Skin epidermis (tissue), 12 donors: ENCODE measurements around the gene HNRNPL.
"Not testable (repeated sequence)": the region's sequence is repeated elsewhere in the genome, so short reads cannot be mapped to it uniquely, and the experiment has no call there.

Experiments
- H3K27ac ChIP-seq, 21 experiments: fragments of 200-600 bp; sonication (generic) in 11 of 21; one replicate each; pipeline ENCODE4 v1.5.0; 2020; ENCODE audit warnings: mild to moderate bottlenecking in 3 of 21, inconsistent platforms in 2 of 21, moderate library complexity in 2 of 21
- H3K4me3 ChIP-seq, 7 experiments: fragments of 200-600 bp; sonication (generic) in 2 of 7; one replicate each; pipeline ENCODE4 v1.5.0; 2020; ENCODE audit warnings: inconsistent platforms in 2 of 7, mild to moderate bottlenecking in 2 of 7, moderate library complexity in 1 of 7

The HNRNPL gene

DNA sequence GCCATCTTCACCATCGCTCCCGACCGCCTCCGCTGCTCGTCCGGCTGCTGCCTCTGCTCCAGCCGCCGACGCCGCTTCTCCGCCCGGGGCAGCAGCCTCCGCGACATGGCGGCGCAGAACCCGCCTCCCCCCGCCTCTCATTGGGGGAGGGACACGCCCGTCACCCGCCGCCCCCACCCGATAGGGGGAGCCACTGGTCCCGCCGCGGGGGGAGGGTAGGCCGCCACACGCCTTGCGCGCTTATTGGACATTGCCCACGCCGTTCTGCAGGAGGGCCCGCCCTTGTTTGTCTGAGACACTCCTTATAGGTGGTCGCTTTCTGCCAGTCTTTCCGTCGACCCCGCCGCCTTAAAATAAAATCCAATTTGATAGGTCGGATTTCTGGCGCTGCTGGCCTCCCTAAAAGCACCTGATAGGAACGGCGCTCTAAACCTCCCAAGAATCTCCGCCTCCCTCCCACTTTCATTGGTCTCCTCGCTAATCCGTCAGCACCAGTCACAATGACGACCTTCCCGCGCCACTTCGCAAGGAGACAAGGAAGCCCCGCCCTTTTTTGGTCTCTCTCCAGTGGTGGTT is at the start of gene HNRNPL:
TSS of gene HNRNPL (minus strand) at position 127 of the 576 bp plus-strand sequence. CDS start at position 107, 20 bp downstream.
- H3K27ac ChIP-seq, result peak within 1 kb of the TSS; percentile 97 to 100 (median 100)
- peak within 1 kb of the TSS; percentile 74 to 99 (median 89) for H3K4me3 ChIP-seq

DNA sequence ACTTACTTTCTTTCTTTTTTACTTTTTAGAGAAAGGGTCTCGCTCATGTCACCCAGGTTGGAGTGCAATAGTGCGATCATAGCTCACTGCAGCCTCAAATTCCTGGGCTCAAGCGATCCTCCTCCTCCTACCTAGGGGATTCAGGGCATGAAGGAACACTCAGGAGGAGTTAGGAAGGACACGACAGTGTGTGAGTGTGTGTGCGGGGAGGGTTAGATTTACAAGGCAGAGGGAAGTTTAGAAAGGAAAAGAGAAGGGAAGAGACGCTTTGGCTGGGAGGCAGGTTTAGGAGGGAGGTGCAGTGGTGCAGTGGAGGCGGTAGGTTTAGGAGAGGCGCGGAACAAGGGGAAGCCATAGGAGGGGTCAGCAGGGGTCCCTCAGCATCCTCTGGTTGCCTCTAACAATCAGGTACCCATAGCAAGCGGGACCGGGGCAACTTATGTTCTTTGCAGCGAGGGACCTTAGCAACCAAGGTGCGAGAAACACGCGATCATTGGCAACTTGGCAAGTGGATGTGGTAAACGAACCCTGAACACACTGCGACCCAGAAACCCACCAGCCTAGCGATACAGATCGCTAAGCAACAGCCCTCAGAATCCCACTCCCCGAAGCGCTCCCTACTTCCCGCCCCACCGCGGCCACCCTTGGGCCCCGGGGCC is 49.1 kb upstream of the HNRNPL start:
- H3K27ac ChIP-seq, result peak overlapping the region; percentile 70 to 97 (median 89)
- peak overlapping the region; percentile 64 to 93 (median 76) for H3K4me3 ChIP-seq

DNA sequence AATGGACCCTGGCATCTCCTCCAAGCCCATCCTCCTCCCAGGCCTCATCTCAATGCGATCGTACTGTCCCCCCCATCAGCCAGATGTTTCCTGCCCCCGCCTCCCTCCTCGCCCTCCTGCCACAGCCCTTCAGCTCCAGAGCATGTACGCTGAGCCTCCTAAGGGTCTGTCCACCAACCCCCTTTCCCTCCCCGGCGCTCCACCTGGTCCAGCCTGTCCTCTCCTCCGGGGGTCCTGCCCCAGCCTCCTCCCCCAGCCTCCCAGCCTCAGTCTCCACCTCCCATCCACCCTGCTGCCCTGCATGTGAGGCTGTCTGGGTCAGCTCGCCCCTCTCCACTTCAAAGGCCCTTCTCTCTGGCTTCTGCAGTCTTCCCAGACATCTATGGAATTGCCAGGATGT is 45.2 kb upstream of the HNRNPL start:
- Histone ChIP-seq H3K4me3 (no peak overlapping the region), H3K27ac (no peak overlapping the region)

DNA sequence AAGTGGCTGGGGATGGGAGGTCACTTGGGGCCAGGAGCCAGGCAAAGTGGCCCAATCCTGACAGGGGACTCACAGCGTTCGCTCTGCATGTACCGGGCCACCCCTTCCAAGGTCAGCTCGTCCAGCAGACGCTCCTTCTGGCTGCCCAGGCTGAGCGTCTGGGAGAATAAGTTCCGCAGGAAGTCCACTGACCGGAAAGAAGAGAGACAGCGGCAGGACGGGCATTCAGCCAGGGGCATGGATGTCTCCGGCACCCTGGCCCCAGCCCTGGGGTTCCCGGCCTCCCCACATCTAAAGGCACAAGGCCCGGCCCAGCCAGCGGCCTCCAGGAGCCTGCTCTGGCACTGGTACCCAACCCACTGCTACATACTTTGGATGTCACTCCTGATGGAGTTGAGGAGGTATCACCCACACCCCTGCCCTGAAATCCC is 43.6 kb upstream of the HNRNPL start:
- Histone ChIP-seq H3K27ac (peak overlapping the region in 1 of 21 experiments; percentile 45), H3K4me3 (no peak overlapping the region)

DNA sequence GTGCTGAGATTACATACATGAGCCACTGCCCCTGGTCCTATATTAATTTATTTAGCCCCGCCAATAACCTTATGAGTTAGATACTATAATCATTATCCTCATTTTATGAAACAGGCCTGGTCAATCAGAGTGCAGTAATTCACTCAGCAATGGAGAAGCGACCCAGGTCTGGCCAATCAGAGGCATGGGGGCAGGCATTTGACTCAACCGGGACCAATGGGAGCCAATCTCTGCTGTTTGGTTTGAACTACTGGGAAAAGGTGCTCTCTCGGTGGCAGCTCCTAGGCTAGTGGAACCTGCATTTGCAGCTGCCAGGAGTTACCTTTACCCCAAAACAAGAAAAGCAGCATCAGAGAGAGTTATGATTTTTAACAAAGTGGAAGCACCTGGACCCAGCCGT is 43.1 kb upstream of the HNRNPL start:
- H3K27ac ChIP-seq, result no peak overlapping the region

DNA sequence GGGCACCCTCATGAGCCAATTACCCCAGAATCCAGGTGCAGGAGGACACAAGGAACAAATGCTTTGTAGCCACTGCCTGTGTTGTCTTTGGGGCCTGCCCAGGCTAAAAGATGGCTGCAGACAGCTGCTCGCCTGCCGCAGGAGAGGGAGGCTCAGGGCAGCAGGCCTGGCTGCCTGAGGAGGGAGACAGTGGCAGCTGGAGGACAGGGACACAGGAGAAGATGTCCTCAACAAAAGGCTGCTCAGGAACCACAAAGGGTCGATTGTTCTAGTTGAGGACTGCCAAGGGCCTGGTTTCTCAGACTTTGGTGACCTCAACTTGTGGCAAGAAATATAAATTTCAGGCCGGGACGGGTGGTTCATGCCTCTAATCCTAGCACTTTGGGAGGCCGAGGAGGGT is 42.0 kb upstream of the HNRNPL start:
- Histone ChIP-seq H3K4me3 (no peak overlapping the region), H3K27ac (no peak overlapping the region)

More for the DNA sequence above, 43.1 kb upstream of the HNRNPL start:
- no peak overlapping the region for H3K4me3 ChIP-seq

DNA sequence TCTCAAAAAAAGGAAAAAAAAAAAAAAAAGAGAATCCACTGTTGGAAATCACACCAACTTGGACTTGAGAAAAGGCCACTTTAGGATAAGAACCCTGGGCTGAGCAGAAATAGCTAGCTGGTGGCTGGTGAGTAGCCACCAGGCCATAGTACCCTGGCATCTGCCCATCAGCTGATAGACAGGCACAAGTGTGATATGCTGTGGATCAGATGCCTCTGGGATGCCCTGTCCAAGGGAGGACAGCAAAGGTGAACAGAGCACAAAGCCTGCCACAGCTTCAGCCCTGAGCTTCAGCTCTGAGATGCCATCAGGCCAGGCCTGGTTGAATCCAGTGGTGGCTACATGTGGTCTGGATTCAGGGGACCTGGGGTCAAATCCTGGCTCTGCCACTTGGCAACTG is 40.9 kb upstream of the HNRNPL start:
- H3K27ac ChIP-seq, result no peak overlapping the region
- H3K4me3 ChIP-seq, result no peak overlapping the region

DNA sequence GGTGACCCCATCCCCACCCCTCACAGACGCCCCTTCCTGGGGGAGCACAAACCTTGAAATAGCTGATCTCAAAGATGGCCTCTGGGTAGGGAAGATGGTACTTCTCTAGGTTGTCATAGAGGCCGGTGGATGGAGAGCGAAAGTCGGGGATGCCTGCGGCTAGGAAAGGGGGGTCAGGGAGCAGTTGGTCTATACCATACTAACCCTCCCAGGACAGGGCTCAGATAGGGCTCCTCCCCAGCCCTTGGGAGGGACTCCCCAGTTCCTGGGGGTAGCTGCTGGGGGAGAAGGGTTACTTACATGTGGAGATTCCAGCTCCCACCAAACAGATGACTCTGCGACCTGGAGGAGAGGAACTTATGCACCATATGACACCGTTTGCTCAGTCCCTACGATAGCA is 40.0 kb upstream of the HNRNPL start:
- Histone ChIP-seq H3K4me3 (no peak overlapping the region), H3K27ac (no peak overlapping the region)

DNA sequence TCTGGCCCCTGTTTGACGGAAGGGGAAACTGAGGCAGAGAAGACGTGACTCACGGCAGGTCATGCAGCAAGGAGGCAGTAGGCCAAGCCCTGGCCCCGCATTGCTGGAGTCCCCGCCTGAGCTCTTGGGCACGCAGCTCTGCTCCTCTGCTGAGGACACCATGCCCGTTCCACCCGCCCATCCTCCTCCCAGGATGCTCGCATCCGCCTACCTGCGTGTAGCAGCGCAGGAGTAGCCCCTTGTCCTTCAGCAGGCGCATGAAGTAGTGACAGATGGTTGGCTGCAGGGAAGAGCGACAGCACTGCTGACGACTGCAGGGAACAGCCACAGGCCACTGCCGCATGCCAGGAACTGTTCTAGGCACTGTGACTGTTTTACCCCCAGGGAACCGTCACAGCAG is 39.1 kb upstream of the HNRNPL start:
- Histone ChIP-seq H3K27ac (no peak overlapping the region), H3K4me3 (no peak overlapping the region)

DNA sequence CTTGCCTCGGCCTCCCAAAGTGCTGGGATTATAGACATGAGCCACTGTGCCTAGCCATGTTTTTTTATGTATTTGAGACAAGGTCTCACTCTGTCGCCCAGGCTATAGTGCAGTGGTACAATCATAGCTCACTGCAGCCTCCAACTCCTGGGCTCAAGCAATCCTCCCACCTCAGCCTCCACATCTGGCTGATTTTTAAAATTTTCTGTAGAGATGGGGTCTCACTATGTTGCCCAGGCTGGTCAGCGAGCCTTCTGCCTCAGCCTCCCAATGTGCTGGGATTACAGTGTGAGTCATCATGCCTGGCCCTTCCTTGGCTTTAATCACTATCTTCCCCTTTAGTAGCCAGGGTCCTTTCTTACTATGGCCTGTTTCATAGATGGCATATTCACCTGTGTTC is 34.9 kb upstream of the HNRNPL start:
- H3K4me3 ChIP-seq, H3K27ac ChIP-seq: not testable (repeated sequence)

DNA sequence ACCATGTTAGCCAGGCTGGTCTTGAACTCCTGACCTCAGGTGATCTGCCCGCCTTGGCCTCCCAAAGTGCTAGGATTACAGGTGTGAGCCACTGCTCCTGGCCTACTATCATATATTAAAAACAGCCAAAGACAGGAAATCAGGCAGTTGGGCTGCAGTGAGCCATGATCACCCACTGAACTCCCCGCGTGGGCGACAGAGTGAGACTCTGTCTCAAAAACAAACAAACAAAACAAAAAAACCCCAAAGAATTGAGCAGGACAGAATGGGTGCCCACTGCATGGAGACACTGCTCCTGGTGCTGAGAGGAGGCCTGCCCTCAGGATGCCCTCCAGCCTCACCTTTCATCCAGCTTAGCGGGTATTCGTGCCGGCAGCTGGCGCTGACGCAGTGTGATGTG is 33.5 kb upstream of the HNRNPL start:
- Histone ChIP-seq H3K27ac (no peak overlapping the region), H3K4me3 (no peak overlapping the region)

DNA sequence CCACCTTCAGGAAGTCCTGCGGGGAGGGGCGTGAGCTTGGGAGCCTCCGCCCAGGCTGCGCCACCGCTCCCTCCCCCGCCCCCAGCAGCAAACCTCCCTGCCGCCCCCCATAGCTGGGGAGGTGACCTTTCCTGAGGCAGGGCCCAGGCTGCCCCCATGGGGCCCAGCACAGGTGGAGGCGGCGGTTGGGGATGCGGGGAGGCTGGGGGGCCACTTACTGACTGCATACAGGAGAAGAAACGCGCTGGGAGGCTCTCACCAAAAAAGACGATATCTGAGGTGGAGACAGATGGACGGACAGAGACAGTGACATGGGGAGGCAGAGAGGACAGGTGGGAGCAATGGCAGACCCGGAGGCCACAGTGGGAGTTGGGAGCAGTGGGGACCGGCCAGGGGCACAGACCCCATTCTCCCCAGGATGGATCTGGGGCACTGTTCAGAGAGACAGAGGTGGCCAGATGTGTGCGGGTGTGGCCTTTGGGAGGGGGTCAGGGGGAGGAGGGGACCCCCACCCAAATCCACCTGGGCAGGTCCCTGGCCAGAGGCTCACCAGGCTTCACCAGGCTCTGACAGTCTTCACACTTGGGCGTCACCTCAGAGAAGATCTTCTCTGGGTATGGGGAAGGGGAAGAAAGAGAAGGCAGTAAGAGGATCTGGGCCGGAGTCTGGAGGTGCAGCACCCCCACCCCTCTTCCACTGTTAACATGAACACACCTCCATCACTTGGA is 31.3 kb upstream of the HNRNPL start:
- peak overlapping the region in 1 of 21 experiments; percentile 39 for H3K27ac ChIP-seq

DNA sequence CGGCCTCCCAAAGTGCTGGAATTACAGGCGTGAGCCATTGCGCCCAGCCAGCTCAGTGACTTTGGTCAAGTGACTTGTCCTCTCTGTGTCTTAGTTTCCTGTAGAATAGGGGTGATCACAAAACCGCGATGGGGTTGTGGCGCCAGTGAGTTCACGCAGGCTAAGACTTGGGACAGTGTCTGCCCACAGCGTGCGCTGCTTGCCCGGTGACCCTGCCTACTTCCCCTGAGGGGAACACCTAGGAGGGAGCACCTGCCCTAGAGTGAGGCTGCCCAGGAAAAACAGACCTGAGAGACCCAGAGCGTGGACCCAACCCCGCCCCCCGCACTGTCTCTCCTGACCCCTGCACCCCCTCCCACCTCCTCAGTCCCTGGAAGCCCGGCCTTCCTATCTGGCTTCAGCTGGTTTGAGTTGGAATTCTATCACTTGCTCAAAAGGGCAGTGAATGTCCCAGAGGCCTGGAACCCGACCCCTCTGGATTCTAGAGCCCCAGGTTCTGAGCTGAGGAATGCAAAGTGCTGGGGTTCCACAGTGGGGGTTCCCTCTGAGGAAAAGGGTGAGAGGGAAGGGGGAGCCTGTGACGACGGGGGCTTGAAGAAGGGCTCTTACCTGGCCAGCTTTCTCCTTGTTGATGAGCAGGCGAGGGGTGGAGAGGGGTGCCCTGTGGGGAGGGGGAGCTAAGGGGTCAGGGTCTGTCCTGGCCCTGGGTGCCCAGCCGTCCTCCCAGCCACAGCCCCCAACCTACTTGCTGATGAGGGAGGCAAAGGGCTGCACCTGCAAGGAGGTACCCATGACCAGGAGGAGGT is 30.5 kb upstream of the HNRNPL start:
- peak overlapping the region in 1 of 21 experiments; percentile 39 for H3K27ac ChIP-seq
- no peak overlapping the region for H3K4me3 ChIP-seq

More for the DNA sequence above, 31.3 kb upstream of the HNRNPL start:
- H3K4me3 ChIP-seq, result no peak overlapping the region

DNA sequence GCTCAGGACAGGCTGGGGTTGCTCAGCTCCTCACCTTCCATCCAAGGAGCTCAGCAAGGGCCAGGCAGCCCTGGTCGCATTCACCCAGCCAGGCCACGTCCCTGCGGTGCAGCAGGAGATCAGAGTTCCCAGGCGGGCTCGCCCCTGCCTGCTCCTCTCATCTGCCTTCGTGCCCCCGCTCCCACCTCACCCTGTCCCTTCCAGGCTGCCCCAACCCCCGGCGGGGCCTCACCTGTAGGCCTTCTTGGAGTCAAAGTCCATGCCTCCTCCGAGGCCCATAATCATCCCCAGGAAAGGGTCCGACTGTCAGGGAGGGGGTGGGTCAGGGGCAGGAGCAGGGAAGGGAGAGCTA is 29.6 kb upstream of the HNRNPL start:
- Histone ChIP-seq H3K27ac (peak overlapping the region in 10 of 21 experiments; percentile 26 to 97 (median 82)), H3K4me3 (no peak overlapping the region)

DNA sequence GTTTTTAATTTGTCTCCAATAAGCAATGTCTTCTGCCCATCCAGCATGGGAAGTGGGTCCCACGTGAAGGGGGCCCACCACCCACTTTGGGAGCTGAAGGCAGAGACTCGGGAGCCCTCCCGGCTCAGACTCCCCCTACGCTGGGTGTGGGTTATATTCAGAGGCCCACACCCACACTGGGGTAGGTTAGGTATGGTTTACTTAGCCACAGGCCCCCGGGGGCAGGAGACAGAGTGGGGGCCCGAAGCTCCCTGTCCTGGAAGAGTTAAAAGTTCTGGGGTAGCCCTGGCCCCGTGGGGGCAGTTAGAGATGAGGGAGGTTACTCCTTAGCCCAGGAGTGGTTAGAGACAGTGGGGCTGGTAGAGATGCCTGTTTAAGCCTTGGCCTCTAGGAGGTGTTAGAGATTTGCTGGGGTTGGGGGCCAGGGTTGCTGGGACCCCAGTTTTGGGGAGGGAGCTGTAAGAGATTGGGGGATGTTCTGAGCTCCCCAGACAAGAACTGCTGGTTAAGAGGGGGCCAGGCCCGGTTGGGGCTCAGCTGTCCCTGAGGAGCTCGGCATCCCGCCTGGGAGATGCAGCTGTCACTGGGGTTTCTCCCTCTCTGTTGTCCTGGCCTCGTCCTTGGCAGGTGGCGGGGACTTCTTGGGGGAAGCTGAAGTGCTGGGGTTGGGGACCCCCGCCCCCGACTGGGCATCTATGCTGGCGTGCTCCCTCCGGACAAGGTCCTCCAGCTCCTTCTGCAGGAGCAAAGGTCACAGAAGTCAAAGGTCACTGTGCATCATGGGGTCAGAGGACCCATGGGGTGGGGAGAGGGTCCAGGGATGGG is 29.0 kb upstream of the HNRNPL start:
- Histone ChIP-seq H3K4me3 (no peak overlapping the region), H3K27ac (peak overlapping the region in 20 of 21 experiments; percentile 48 to 97 (median 81))

DNA sequence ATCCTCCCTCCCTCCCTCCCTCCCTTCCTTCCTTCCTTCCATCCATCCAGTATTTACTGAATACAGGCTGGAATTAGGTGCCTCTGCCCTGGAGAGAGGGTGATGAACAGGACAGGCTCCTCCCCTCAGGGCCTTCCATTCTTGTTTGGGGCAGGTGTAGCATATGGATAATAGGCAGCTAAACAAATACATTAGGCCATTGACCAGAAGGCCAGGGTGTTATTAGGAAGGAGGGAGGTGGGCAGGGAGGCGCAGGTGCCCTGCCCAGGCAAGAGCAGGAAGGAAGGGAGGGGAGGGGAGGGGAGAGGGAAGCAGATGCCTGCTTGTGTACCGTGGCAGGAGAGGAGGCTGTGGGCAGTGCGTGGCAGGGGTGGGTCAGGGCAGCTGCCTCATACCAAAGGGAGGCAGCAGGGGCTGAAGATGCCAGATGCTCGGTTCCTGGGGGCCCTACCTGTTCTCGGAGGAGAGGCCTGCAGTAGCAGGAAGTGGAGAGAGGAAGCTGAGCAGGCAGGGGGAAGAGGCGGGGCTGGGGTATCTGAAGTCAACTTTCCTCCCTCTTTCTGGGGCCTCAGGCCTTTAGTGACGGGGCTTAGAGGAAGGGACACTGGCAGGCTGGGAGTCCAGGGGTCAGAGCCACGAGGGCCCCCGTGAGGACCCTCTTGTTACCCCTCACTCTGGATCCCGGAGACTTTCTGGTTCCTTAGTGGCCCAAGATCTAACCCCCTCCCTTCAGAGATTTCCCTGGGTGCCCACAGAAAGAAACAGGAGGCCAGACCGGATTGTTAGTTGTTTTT is 28.2 kb upstream of the HNRNPL start, which contains the start of gene RINL:
TSS of gene RINL (minus strand) at position 495 of the 794 bp plus-strand sequence. CDS start 1,533 bp downstream, outside the sequence.
- H3K4me3 ChIP-seq, result peak within 1 kb of the TSS in 4 of 7 experiments; percentile 7 to 38 (median 16)
- H3K27ac ChIP-seq, result peak within 1 kb of the TSS; percentile 1 to 97 (median 81)

DNA sequence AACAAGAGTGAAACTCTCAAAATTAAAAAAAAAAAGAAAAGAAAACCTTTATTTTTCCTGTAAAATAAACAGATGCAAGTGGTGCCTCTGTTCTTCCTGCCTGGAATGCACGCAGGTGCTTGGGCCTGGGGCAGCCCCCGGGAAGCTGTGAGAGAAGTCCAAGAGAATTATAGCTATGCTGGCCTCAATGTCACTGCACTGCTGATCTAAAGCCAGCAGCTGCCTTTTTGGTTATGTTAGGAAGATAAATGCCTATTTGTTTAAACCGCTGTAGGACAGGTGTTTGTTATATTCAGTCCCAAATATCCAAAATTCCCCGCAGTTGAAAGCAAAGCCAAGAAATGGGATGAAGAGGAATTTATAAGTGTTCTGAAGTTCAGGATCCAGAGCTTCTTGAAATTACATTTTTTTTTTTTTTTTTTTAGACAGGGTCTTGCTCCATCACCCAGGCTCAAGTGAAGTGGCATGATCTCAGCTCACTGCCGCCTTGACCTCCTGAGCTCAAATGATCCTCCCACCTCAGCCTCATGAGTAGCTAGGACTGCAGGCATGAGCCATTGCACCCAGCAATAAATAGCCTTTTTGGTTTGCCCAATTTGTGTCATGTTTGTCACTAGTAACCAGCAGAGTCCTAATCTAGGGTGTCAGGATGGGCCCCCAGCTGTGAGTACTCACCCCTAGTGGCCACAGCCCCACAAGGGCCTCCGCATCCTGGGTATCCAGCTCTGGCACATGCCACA is 26.0 kb upstream of the HNRNPL start:
- no peak overlapping the region for H3K27ac ChIP-seq
- H3K4me3 ChIP-seq, result no peak overlapping the region

DNA sequence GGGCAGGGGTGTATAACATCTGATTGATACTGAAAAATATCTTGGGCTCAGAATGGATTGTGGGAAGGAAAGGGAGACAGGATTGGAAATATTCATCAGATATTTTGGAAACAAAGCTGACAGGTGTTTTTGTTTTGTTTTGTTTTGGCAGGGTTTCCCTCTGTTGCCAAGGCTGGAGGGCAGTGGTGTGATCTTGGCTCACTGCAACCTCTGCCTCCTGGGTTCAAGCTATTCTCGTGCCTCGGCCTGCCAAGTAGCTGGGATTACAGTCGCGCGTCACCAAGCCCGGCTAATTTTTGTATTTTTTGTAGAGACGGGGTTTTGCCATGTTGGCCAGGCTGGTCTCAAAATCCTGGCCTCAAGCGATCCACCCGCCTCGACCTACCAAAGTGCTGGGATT is 23.6 kb upstream of the HNRNPL start:
- peak overlapping the region in 4 of 21 experiments; percentile 11 to 57 (median 34) for H3K27ac ChIP-seq
- H3K4me3 ChIP-seq, result not testable (repeated sequence)
